HG02943 (cell line): ENCODE measurements around the gene B3GNT3.
A peak's percentile ranks its signal among the peaks of the same experiment; 100 is the strongest.

ENCODE experiments used
- ATAC-seq: cut with Tn5 transposase; IDR thresholded peaks from one replicate; pipeline ENCODE4 v1.9.1; 2021; ENCODE audit warnings: mild to moderate bottlenecking, low read depth, moderate library complexity; ENCODE audit not compliant: unreplicated experiment

Gene B3GNT3, protein sequence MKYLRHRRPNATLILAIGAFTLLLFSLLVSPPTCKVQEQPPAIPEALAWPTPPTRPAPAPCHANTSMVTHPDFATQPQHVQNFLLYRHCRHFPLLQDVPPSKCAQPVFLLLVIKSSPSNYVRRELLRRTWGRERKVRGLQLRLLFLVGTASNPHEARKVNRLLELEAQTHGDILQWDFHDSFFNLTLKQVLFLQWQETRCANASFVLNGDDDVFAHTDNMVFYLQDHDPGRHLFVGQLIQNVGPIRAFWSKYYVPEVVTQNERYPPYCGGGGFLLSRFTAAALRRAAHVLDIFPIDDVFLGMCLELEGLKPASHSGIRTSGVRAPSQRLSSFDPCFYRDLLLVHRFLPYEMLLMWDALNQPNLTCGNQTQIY

GRCh38 chr19:17794731-17795494 lies at the start of gene B3GNT3:
B3GNT3 (plus strand) TSS chr19:17795138; CDS start chr19:17807808, 12,670 bp downstream.
- ATAC-seq, result no peak

- ATAC-seq, result peak; percentile 45
Observed at GRCh38 chr19:17747205-17748098, 47.5 kb upstream of the B3GNT3 start.

- no peak for ATAC-seq
Observed at GRCh38 chr19:17748884-17749638, 45.9 kb upstream of the B3GNT3 start.

GRCh38 chr19:17749912-17750317 lies 45.0 kb upstream of the B3GNT3 start:
- ATAC-seq, result no peak

GRCh38 chr19:17751103-17751911 lies 43.6 kb upstream of the B3GNT3 start, which contains the start of gene FCHO1:
FCHO1 (plus strand) TSS chr19:17751477; CDS start chr19:17755165, 3,688 bp downstream.
- peak; percentile 41 for ATAC-seq

DNA sequence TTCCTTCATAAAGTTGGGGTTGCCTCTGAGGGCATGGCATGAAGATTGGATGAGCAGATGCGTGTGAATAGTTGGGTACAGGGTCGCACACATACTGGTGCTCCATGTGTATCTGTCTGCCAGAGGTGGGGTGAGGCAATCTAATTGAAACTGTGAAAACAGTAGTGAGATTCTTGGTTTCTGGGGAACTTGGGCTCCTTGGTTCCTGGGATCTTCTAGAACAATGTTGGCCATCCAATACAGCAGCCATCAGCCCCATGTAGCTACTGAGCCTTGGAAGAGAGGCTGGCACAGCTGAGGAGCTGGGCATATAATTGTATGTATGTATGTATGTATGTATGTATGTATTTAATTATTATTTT lies 43.0 kb upstream of the B3GNT3 start:
- ATAC-seq, result peak; percentile 3

DNA sequence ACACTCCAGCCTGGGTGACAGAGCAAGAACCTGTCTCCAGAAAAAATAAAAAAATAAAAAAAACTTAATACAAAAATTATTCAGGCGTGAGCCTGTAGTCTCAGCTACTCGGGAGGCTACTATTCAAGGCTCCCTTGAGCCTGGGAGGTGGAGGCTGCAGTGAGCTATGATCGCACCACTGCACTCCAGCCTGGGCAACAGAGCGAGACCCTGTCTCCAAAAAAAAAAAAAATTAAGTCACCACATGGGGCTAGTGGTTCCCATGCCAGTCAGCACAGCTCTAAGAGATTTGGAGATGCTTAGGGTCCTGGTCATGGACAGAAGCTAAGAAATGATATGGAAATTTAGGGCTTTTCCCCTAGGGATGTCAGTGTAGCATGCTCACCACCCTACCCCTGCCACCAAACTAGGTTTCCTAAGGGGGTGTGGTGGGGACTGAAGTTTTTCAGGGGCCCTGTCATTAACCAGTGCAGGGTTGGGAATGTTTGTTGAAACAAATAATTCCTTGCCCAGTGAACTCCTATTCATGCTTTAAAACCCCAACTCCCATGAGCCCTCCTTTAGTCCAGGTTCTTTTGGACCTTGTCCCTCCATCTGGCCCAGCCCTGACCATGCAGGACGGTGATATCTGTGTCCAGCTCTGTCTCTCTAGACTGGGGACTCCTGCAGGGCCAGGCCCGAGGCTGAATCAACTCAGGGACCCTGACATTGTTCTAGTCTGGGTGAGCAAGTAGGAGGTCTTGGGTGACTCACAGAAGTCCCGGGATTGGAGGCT lies 41.9 kb upstream of the B3GNT3 start:
- ATAC-seq, result no peak

- ATAC-seq, result no peak
Observed at GRCh38 chr19:17753976-17754375, 41.0 kb upstream of the B3GNT3 start.

DNA sequence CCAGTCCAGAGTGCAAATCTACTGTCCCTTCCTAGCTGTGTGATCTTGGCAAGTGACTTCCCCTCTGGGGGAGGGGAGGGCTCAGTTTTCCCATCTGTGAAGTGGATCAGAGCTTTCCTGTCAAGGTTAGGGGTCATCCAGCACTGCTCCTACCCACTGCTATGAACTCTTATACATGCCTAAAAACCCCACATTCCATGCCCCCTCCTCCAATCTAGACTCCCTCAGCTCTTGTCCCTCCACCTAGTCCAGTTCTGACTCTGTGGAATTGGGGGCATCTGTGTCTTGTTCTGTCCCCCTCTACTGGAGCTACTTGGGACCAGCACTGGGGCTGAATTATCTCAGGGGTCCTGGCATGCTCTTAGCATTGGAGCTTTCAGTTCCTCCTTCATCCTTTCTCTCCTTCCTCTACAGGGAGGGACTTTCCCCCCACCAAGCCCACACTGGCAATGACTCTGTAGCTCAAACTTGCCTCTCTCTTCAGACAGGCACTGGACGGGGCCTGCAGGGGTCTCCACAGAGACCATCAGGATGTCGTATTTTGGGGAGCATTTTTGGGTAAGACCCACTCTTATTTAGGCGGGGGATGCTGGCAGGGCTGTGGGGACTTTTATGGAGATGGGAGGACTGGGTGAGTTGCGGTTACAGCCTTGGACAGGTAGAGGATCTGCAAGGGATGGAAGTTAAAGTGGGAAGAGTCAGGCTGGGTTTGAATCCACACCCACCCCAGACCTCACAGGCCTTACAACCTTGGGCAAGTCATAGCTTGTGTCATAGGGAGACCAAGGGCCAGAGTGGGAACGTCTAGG lies 40.1 kb upstream of the B3GNT3 start:
- no peak for ATAC-seq

DNA sequence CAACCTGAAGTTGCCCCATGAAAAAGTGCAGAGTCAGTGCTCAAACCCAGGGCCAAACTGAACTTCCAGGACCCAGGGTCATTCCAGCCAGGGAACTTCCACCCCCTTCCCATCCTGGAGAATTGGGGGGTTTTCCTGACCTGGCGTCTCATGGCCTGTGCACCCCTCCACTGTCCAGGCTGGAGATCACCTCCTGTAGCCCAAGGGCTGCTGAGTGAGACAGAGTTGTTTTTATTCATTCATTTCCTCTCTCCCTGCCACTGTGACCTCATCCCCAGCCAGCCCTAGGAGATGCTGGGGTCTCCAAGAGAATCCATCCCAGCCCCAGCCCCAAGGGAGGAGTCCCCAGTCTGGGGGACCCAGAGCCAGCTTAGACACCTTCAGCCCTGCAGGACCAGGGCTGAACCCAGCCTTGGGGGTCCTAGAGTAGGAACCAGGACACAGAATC lies 39.5 kb upstream of the B3GNT3 start:
- no peak for ATAC-seq

GRCh38 chr19:17755977-17756670 lies 38.8 kb upstream of the B3GNT3 start:
- ATAC-seq, result no peak

GRCh38 chr19:17757125-17757524 lies 37.8 kb upstream of the B3GNT3 start:
- no peak for ATAC-seq

- no peak for ATAC-seq
Observed at GRCh38 chr19:17758515-17758914, 36.4 kb upstream of the B3GNT3 start.

DNA sequence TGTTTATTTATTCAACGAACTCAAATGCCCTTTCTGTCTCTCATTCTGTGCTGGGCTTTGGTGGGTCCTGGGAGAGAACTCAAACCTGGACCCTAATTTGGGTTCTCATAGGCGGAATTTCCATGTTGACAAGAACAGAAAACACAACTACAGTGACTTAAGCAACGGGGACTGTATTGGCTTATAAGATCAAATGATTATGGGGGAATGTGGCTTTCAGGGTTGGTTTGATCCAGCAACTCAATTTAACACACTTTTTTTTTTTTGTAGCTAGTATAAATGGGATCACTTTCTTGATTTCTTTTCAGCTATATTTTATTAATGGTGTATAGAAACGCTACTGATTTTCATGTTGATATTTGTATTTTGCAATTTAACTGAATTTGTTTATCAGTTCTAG lies 33.8 kb upstream of the B3GNT3 start:
- no peak for ATAC-seq

DNA sequence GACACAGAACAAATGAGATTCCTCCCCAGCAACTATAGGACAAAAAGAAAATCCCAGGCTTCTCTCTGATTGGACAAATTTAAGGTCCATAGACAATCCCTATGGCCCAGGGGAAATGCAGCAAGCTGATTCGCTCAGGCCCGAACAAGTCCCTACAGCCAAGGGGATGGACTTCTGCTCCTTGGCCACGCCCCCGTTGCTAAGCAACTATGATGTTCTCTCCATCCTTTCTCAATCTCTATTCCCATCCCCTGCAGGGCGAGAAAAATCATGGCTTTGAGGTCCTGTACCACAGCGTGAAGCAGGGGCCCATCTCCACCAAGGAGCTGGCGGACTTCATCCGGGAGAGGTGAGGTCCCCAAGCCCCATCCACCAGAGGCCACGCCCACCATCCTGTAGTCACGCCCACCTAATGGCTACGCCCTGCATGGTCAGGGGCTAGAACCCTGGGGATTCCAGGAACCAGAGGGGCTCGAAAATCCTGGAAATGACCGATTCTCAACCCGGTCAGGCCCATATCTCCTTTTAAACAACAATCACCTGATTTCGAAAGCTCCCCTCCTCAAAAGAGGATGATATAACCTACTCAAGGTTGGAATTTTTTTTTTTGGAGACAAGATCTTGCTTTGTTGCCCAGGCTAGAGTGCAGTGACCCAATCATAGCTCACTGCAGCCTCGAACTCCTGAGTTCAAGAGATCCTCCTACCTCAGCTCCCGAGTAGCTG lies 32.3 kb upstream of the B3GNT3 start:
- no peak for ATAC-seq

DNA sequence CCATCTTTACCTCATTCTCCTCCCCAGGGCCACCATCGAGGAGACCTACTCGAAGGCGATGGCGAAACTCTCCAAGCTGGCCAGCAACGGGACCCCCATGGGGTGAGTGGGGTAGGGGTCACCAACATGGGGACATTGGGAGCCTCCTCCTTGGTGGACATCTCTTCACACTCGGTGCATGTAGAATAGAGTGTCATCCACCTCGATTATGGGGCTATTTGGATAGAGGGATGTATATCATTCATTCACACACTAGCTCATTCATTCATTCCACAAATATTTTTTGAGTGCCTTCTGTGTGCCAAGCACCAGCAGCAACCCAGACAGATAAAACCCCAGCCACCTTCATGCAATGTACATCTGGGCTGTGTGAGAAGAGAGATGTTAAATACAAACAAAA lies 30.6 kb upstream of the B3GNT3 start:
- ATAC-seq, result no peak
